Measurements from ENCODE around the gene TTC23L. TPM values are rescaled to one million over a fixed set of nuclear protein-coding genes. Genes with fewer than 3 reads are reported as not detected.

The TTC23L gene
- total RNA-seq, 1 donor from 2014 or later: not detected

- Histone ChIP-seq H3K9ac (ENCODE audit: low read depth in 1 of 3, low read length in 3 of 3) (no peak overlapping the region), H3K9me3 (ENCODE audit: control insufficient read depth in 3 of 3, low read length in 3 of 3) (no peaks in the 10 kb centered on the region), H3K4me1 (ENCODE audit: control insufficient read depth in 3 of 3, insufficient read depth in 3 of 3, low read length in 3 of 3) (peaks cover 0 to 4% (median 3%) of the 10 kb centered on the region in 3 donors), H3K27ac (ENCODE audit: low read depth, low read length) (no peak overlapping the region), H3K27me3 (ENCODE audit: control insufficient read depth in 3 of 3, insufficient read depth in 3 of 3, low read length in 3 of 3) (no peaks in the 10 kb centered on the region), H3K36me3 (ENCODE audit: control insufficient read depth in 3 of 3, insufficient read depth in 3 of 3, low read length in 3 of 3) (peaks cover 3 to 56% (median 54%) of the 10 kb centered on the region in 3 donors), H3K4me3 (ENCODE audit: low read length in 3 of 3) (no peak overlapping the region)
Observed at GRCh38 chr5:34924462-34924765, 85.5 kb downstream of the TTC23L start.

DNA sequence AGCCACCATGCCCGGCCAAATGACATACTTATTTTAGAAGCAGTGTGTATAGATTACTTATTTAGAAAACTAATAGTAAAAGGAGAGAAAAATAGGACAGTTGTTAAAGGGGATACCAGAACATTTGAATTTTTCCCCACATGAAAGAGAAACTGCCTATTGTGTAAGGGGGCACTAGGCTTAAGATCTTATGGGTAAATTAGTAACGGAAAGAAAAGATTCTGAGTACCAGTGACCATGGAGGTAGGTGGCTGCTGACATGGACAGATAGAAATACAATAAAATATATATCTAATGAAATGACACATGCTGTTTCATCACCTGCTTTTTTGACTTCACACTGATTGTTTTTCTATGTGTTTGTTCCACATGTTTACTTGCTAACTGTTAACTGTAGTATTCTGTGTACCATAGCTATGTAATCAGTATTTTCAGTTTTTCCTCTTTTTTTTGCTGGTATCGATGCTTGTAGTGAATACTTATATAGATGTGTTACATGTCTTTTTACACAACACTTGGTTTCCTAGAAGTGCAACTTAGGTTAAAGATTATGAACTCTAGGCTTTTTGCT is 87.4 kb downstream of the TTC23L start:
- Histone ChIP-seq H3K9me3 (ENCODE audit: control insufficient read depth in 3 of 3, low read length in 3 of 3) (no peaks in the 10 kb centered on the region), H3K9ac (ENCODE audit: low read depth in 1 of 3, low read length in 3 of 3) (no peak overlapping the region), H3K27ac (ENCODE audit: low read depth, low read length) (no peak overlapping the region), H3K27me3 (ENCODE audit: control insufficient read depth in 3 of 3, insufficient read depth in 3 of 3, low read length in 3 of 3) (no peaks in the 10 kb centered on the region), H3K36me3 (ENCODE audit: control insufficient read depth in 3 of 3, insufficient read depth in 3 of 3, low read length in 3 of 3) (peaks cover 3 to 42% (median 42%) of the 10 kb centered on the region in 3 donors), H3K4me3 (ENCODE audit: low read length in 3 of 3) (no peak overlapping the region), H3K4me1 (ENCODE audit: control insufficient read depth in 3 of 3, insufficient read depth in 3 of 3, low read length in 3 of 3) (peaks cover 8 to 13% (median 12%) of the 10 kb centered on the region in 3 donors)

GRCh38 chr5:34927785-34928184 is 88.8 kb downstream of the TTC23L start:
- Histone ChIP-seq H3K36me3 (ENCODE audit: control insufficient read depth in 3 of 3, insufficient read depth in 3 of 3, low read length in 3 of 3) (peaks cover 3 to 36% (median 31%) of the 10 kb centered on the region in 3 donors), H3K4me1 (ENCODE audit: control insufficient read depth in 3 of 3, insufficient read depth in 3 of 3, low read length in 3 of 3) (peaks cover 8 to 21% (median 15%) of the 10 kb centered on the region in 3 donors), H3K27me3 (ENCODE audit: control insufficient read depth in 3 of 3, insufficient read depth in 3 of 3, low read length in 3 of 3) (no peaks in the 10 kb centered on the region), H3K4me3 (ENCODE audit: low read length in 3 of 3) (no peak overlapping the region), H3K9ac (ENCODE audit: low read depth in 1 of 3, low read length in 3 of 3) (no peak overlapping the region), H3K9me3 (ENCODE audit: control insufficient read depth in 3 of 3, low read length in 3 of 3) (no peaks in the 10 kb centered on the region), H3K27ac (ENCODE audit: low read depth, low read length) (no peak overlapping the region)

- H3K27me3 ChIP-seq (ENCODE audit: control insufficient read depth in 3 of 3, insufficient read depth in 3 of 3, low read length in 3 of 3): no peaks in the 10 kb centered on the region
- peaks cover 3 to 32% (median 27%) of the 10 kb centered on the region in 3 donors for H3K36me3 ChIP-seq (ENCODE audit: control insufficient read depth in 3 of 3, insufficient read depth in 3 of 3, low read length in 3 of 3)
- H3K4me1 ChIP-seq (ENCODE audit: control insufficient read depth in 3 of 3, insufficient read depth in 3 of 3, low read length in 3 of 3): peaks cover 8 to 22% (median 15%) of the 10 kb centered on the region in 3 donors
- no peak overlapping the region for H3K4me3 ChIP-seq (ENCODE audit: low read length in 3 of 3)
- H3K9me3 ChIP-seq (ENCODE audit: control insufficient read depth in 3 of 3, low read length in 3 of 3): no peaks in the 10 kb centered on the region
- no peak overlapping the region for H3K27ac ChIP-seq (ENCODE audit: low read depth, low read length)
- no peak overlapping the region for H3K9ac ChIP-seq (ENCODE audit: low read depth in 1 of 3, low read length in 3 of 3)
Observed at GRCh38 chr5:34928267-34928666, 89.3 kb downstream of the TTC23L start.

DNA sequence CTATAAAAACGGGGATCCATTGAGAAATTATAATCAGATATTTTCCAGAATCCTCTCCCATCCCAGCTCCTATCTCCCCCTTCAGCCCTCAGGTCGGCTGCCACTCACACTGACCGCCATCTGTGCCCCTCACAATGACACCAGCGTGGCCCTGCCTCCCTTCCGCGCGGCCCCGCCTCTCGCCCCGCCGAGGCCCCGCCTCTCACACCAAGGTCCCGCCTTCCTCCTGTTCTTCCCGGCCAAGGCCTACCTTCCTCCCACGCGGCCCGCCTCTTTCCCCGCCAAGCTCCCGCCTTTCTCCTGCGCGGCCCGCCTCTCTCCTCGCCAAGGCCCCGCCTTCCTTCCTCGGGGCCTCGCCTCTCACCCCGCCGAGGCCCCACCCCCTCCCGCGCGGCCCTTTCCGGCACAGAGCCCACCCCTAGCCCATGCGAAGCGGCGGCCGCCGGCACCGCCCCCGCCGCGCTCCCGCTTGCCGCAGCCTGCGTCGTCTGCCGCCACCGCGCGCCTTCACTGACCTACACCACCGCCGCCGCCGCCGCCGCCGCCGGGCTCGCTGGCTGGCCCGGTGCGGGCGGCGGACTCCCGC is 90.3 kb downstream of the TTC23L start, which contains the start of gene DNAJC21:
Gene DNAJC21, plus strand, starts transcription at position 426 of the 586 bp plus-strand sequence. CDS start 261 bp downstream, outside the sequence.
- H3K27ac ChIP-seq (ENCODE audit: low read depth, low read length): peak within 1 kb of the TSS; percentile 93
- peak within 1 kb of the TSS; percentile 90 to 96 (median 95) for H3K4me3 ChIP-seq (ENCODE audit: low read length in 3 of 3)
- H3K9me3 ChIP-seq (ENCODE audit: control insufficient read depth in 3 of 3, low read length in 3 of 3): no peaks in the 10 kb centered on the region
- peak within 1 kb of the TSS; percentile 93 to 96 (median 95) for H3K9ac ChIP-seq (ENCODE audit: low read depth in 1 of 3, low read length in 3 of 3)
- H3K27me3 ChIP-seq (ENCODE audit: control insufficient read depth in 3 of 3, insufficient read depth in 3 of 3, low read length in 3 of 3): no peaks in the 10 kb centered on the region
- H3K4me1 ChIP-seq (ENCODE audit: control insufficient read depth in 3 of 3, insufficient read depth in 3 of 3, low read length in 3 of 3): peaks cover 8 to 22% (median 15%) of the 10 kb centered on the region in 3 donors
- H3K36me3 ChIP-seq (ENCODE audit: control insufficient read depth in 3 of 3, insufficient read depth in 3 of 3, low read length in 3 of 3): peaks cover 3 to 31% (median 19%) of the 10 kb centered on the region in 3 donors

GRCh38 chr5:34929720-34930461 is 90.9 kb downstream of the TTC23L start:
- Histone ChIP-seq H3K4me3 (ENCODE audit: low read length in 3 of 3) (peak overlapping the region; percentile 90 to 96 (median 95)), H3K9ac (ENCODE audit: low read depth in 1 of 3, low read length in 3 of 3) (peak overlapping the region; percentile 93 to 96 (median 95)), H3K36me3 (ENCODE audit: control insufficient read depth in 3 of 3, insufficient read depth in 3 of 3, low read length in 3 of 3) (peaks cover 3 to 26% (median 14%) of the 10 kb centered on the region in 3 donors), H3K9me3 (ENCODE audit: control insufficient read depth in 3 of 3, low read length in 3 of 3) (no peaks in the 10 kb centered on the region), H3K27me3 (ENCODE audit: control insufficient read depth in 3 of 3, insufficient read depth in 3 of 3, low read length in 3 of 3) (no peaks in the 10 kb centered on the region), H3K4me1 (ENCODE audit: control insufficient read depth in 3 of 3, insufficient read depth in 3 of 3, low read length in 3 of 3) (peaks cover 8 to 22% (median 15%) of the 10 kb centered on the region in 3 donors), H3K27ac (ENCODE audit: low read depth, low read length) (peak overlapping the region; percentile 93)

- H3K27me3 ChIP-seq (ENCODE audit: control insufficient read depth in 3 of 3, insufficient read depth in 3 of 3, low read length in 3 of 3): no peaks in the 10 kb centered on the region
Observed at GRCh38 chr5:34930462-34930844, 91.5 kb downstream of the TTC23L start.

GRCh38 chr5:34930870-34931269 is 91.9 kb downstream of the TTC23L start:
- Histone ChIP-seq H3K27me3 (ENCODE audit: control insufficient read depth in 3 of 3, insufficient read depth in 3 of 3, low read length in 3 of 3) (no peaks in the 10 kb centered on the region), H3K4me3 (ENCODE audit: low read length in 3 of 3) (peak overlapping the region; percentile 90 to 96 (median 95)), H3K9ac (ENCODE audit: low read depth in 1 of 3, low read length in 3 of 3) (peak overlapping the region; percentile 93 to 96 (median 95)), H3K36me3 (ENCODE audit: control insufficient read depth in 3 of 3, insufficient read depth in 3 of 3, low read length in 3 of 3) (peaks cover 0 to 18% (median 10%) of the 10 kb centered on the region in 3 donors), H3K27ac (ENCODE audit: low read depth, low read length) (peak overlapping the region; percentile 93), H3K9me3 (ENCODE audit: control insufficient read depth in 3 of 3, low read length in 3 of 3) (no peaks in the 10 kb centered on the region), H3K4me1 (ENCODE audit: control insufficient read depth in 3 of 3, insufficient read depth in 3 of 3, low read length in 3 of 3) (peaks cover 8 to 22% (median 15%) of the 10 kb centered on the region in 3 donors)

More at GRCh38 chr5:34930462-34930844, 91.5 kb downstream of the TTC23L start:
- H3K4me1 ChIP-seq (ENCODE audit: control insufficient read depth in 3 of 3, insufficient read depth in 3 of 3, low read length in 3 of 3): peaks cover 8 to 22% (median 15%) of the 10 kb centered on the region in 3 donors
- H3K4me3 ChIP-seq (ENCODE audit: low read length in 3 of 3): peak overlapping the region; percentile 90 to 96 (median 95)
- H3K36me3 ChIP-seq (ENCODE audit: control insufficient read depth in 3 of 3, insufficient read depth in 3 of 3, low read length in 3 of 3): peaks cover 0 to 22% (median 9%) of the 10 kb centered on the region in 3 donors
- no peaks in the 10 kb centered on the region for H3K9me3 ChIP-seq (ENCODE audit: control insufficient read depth in 3 of 3, low read length in 3 of 3)
- H3K27ac ChIP-seq (ENCODE audit: low read depth, low read length): peak overlapping the region; percentile 93
- peak overlapping the region; percentile 93 to 96 (median 95) for H3K9ac ChIP-seq (ENCODE audit: low read depth in 1 of 3, low read length in 3 of 3)

GRCh38 chr5:34932947-34933346 is 94.0 kb downstream of the TTC23L start:
- no peak overlapping the region for H3K27ac ChIP-seq (ENCODE audit: low read depth, low read length)
- H3K4me3 ChIP-seq (ENCODE audit: low read length in 3 of 3): no peak overlapping the region
- no peaks in the 10 kb centered on the region for H3K27me3 ChIP-seq (ENCODE audit: control insufficient read depth in 3 of 3, insufficient read depth in 3 of 3, low read length in 3 of 3)
- no peaks in the 10 kb centered on the region for H3K9me3 ChIP-seq (ENCODE audit: control insufficient read depth in 3 of 3, low read length in 3 of 3)
- peaks cover 12 to 20% (median 20%) of the 10 kb centered on the region in 3 donors for H3K36me3 ChIP-seq (ENCODE audit: control insufficient read depth in 3 of 3, insufficient read depth in 3 of 3, low read length in 3 of 3)
- H3K4me1 ChIP-seq (ENCODE audit: control insufficient read depth in 3 of 3, insufficient read depth in 3 of 3, low read length in 3 of 3): peaks cover 8 to 22% (median 15%) of the 10 kb centered on the region in 3 donors
- H3K9ac ChIP-seq (ENCODE audit: low read depth in 1 of 3, low read length in 3 of 3): no peak overlapping the region

Data from skeletal muscle tissue (tissue), 4 donors.